WERI-Rb-1 (cell line): ENCODE measurements around the gene PPP1R11.
"Not testable (repeated sequence)": the region's sequence is repeated elsewhere in the genome, so short reads cannot be mapped to it uniquely, and the experiment has no call there.

Experiments used
- DNase-seq: peaks from one replicate; pipeline ENCODE4 v3.0.0-alpha.2; 2020
- H3K27ac ChIP-seq: fragments of 250-450 bp; sonication (Bioruptor Pico); 2 replicates; pipeline ENCODE4 v1.5.1; 2020; ENCODE audit warnings: mild to moderate bottlenecking, moderate library complexity
- H3K27me3 ChIP-seq: fragments of 250-450 bp; sonication (Bioruptor Pico); 2 replicates; pipeline ENCODE4 v1.5.1; 2021; ENCODE audit warnings: mild to moderate bottlenecking, low read depth, moderate library complexity; ENCODE audit not compliant: insufficient read depth, severe bottlenecking
- H3K36me3 ChIP-seq: fragments of 250-450 bp; sonication (Bioruptor Pico); 2 replicates; pipeline ENCODE4 v1.5.1; 2020; ENCODE audit warnings: mild to moderate bottlenecking, moderate library complexity
- H3K4me3 ChIP-seq: 2 replicates; pipeline ENCODE4 v1.5.1; 2011; ENCODE audit warnings: low read depth, mild to moderate bottlenecking, control low read depth, low read length
- H3K9me3 ChIP-seq: fragments of 250-450 bp; sonication (Bioruptor Pico); 2 replicates; pipeline ENCODE4 v1.5.1; 2021; ENCODE audit warnings: mild to moderate bottlenecking, moderate library complexity; ENCODE audit not compliant: severe bottlenecking
- TF ChIP-seq, protein P1 (sequence below): IDR thresholded peaks from 2 replicates; pipeline ENCODE4 v1.5.1; 2011; ENCODE audit warnings: low read depth, mild to moderate bottlenecking, control low read depth, inconsistent platforms, low read length

PPP1R11 gene

GRCh38 chr6:30066577-30067459 is at the start of gene PPP1R11:
TSS of gene PPP1R11 (plus strand) at chr6:30067198. CDS start at chr6:30067411, 213 bp downstream.
- no peaks in the 10 kb centered on the region for H3K27me3 ChIP-seq
- H3K9me3 ChIP-seq, result no peaks in the 10 kb centered on the region
- peak; percentile 100 for DNase-seq
- peak within 1 kb of the TSS; percentile 93 for H3K27ac ChIP-seq
- peak within 1 kb of the TSS; percentile 90 for H3K4me3 ChIP-seq
- TF ChIP-seq, protein P1, sequence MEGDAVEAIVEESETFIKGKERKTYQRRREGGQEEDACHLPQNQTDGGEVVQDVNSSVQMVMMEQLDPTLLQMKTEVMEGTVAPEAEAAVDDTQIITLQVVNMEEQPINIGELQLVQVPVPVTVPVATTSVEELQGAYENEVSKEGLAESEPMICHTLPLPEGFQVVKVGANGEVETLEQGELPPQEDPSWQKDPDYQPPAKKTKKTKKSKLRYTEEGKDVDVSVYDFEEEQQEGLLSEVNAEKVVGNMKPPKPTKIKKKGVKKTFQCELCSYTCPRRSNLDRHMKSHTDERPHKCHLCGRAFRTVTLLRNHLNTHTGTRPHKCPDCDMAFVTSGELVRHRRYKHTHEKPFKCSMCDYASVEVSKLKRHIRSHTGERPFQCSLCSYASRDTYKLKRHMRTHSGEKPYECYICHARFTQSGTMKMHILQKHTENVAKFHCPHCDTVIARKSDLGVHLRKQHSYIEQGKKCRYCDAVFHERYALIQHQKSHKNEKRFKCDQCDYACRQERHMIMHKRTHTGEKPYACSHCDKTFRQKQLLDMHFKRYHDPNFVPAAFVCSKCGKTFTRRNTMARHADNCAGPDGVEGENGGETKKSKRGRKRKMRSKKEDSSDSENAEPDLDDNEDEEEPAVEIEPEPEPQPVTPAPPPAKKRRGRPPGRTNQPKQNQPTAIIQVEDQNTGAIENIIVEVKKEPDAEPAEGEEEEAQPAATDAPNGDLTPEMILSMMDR, result no peak
- peaks cover 30% of the 10 kb centered on the region for H3K36me3 ChIP-seq

- no peaks in the 10 kb centered on the region for H3K36me3 ChIP-seq
- H3K4me3 ChIP-seq, result no peak overlapping the region
- no peak for DNase-seq
- H3K9me3 ChIP-seq, result no peaks in the 10 kb centered on the region
- TF ChIP-seq, protein P1, result no peak
- no peak overlapping the region for H3K27ac ChIP-seq
- H3K27me3 ChIP-seq, result no peaks in the 10 kb centered on the region
Observed at GRCh38 chr6:30019819-30020218, 47.2 kb upstream of the PPP1R11 start.

- DNase-seq, result no peak
- H3K9me3 ChIP-seq, result no peaks in the 10 kb centered on the region
- H3K36me3 ChIP-seq, result no peaks in the 10 kb centered on the region
- TF ChIP-seq, protein P1, result no peak
- H3K27ac ChIP-seq, result no peak overlapping the region
- no peak overlapping the region for H3K4me3 ChIP-seq
- no peaks in the 10 kb centered on the region for H3K27me3 ChIP-seq
Observed at GRCh38 chr6:30020626-30021025, 46.4 kb upstream of the PPP1R11 start.

DNA sequence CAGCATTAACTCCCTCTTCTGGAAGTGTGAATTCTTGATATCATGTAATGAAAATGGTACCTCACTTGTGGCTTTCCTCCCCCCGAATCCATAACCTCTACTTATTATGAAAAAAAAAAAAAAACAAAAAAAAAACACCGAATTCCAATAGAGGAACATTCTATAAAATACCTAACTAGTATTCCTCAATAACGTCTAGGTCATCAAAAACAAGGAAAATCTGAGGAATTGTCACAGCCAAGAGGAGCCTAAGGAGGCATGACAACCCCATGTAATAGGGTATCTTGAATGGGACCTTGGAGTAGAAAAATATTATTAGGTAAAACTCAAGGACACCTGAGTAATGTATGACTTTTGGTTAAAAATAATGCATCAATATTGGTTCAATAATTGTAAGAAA is 44.8 kb upstream of the PPP1R11 start:
- H3K4me3 ChIP-seq, result no peak overlapping the region
- no peaks in the 10 kb centered on the region for H3K36me3 ChIP-seq
- TF ChIP-seq, protein P1, result no peak
- no peak for DNase-seq
- no peak overlapping the region for H3K27ac ChIP-seq
- no peaks in the 10 kb centered on the region for H3K27me3 ChIP-seq
- no peaks in the 10 kb centered on the region for H3K9me3 ChIP-seq

DNA sequence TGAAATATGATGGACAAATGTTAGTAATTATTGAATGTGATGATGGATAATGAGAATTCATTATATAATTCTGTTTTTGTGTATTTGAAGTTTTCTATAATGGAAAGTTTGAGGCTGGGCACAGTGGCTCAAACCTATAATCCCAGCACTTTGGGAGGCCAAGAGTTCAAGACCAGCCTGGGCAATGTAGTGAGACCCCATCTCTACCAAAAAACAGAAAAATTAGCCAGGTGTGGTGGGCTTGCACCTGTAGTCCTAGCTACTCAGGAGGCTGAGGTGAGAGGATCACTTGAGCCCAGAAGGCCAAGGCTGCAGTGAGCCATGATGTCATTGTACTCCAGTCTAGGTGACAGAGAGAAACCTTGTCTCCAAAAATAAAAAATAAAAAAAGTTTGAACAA is 44.3 kb upstream of the PPP1R11 start:
- not testable (repeated sequence) for H3K27me3 ChIP-seq, H3K36me3 ChIP-seq

GRCh38 chr6:30025186-30025585 is 41.8 kb upstream of the PPP1R11 start:
- Histone ChIP-seq H3K36me3 (no peaks in the 10 kb centered on the region), H3K4me3 (no peak overlapping the region), H3K9me3 (no peaks in the 10 kb centered on the region), H3K27me3 (no peaks in the 10 kb centered on the region), H3K27ac (no peak overlapping the region)
- TF ChIP-seq, protein P1, result no peak
- no peak for DNase-seq

More for the DNA sequence above, 44.3 kb upstream of the PPP1R11 start:
- not testable (repeated sequence) for H3K9me3 ChIP-seq, DNase-seq, H3K27ac ChIP-seq, H3K4me3 ChIP-seq
